ENCODE results near the gene GPR34. TPM values are rescaled to one million over a fixed set of nuclear protein-coding genes. Genes with fewer than 3 reads are reported as not detected.

GPR34 gene
- total RNA-seq, 3 donors from 2014 or later = 0.38 to 0.69 (median 0.38) TPM

GRCh38 chrX:41677183-41678060 is 11.4 kb upstream of the GPR34 start:
- DNase-seq (no peak), ATAC-seq (no peak)
- no peaks in the 10 kb centered on the region for H3K27me3 Mint-ChIP-seq (ENCODE audit: low read depth)
- no peak overlapping the region for H3K4me3 Mint-ChIP-seq
- peaks cover 15% of the 10 kb centered on the region for H3K36me3 Mint-ChIP-seq (ENCODE audit: insufficient read depth)
- H3K9me3 Mint-ChIP-seq = no peaks in the 10 kb centered on the region
- peaks cover 9% of the 10 kb centered on the region for H3K4me1 Mint-ChIP-seq (ENCODE audit: low read depth)

DNA sequence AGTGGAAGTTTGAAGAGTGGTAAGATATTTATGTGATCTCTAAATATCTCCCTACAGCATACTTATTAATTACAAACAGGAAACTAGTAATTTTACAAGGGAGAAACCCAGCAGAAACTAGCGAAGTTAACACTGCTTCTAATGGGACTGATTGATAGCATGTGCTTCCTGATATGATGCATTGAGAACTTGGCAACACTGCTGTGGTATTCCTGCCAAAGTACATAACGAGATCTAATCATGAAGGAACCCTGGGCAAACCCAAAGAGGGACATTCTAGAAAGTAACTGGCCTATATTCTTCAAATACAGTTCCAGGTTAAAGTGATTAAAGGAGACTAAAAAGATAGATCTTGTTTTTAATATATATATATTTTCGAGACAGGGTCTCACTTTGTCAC is 4.6 kb upstream of the GPR34 start:
- H3K4me3 Mint-ChIP-seq = no peak overlapping the region
- H3K4me1 Mint-ChIP-seq (ENCODE audit: low read depth) = peaks cover 13% of the 10 kb centered on the region
- peaks cover 3% of the 10 kb centered on the region for H3K36me3 Mint-ChIP-seq (ENCODE audit: insufficient read depth)
- H3K9me3 Mint-ChIP-seq = no peaks in the 10 kb centered on the region
- DNase-seq (no peak), ATAC-seq (no peak)
- H3K27me3 Mint-ChIP-seq (ENCODE audit: low read depth) = no peaks in the 10 kb centered on the region

GRCh38 chrX:41684940-41685339 is 3.8 kb upstream of the GPR34 start:
- H3K4me1 Mint-ChIP-seq (ENCODE audit: low read depth) = peaks cover 16% of the 10 kb centered on the region
- H3K36me3 Mint-ChIP-seq (ENCODE audit: insufficient read depth) = peaks cover 3% of the 10 kb centered on the region
- H3K4me3 Mint-ChIP-seq = no peak overlapping the region
- ATAC-seq = no peak
- H3K27me3 Mint-ChIP-seq (ENCODE audit: low read depth) = no peaks in the 10 kb centered on the region
- H3K9me3 Mint-ChIP-seq = no peaks in the 10 kb centered on the region
- DNase-seq = no peak

- H3K36me3 Mint-ChIP-seq (ENCODE audit: insufficient read depth) = no peaks in the 10 kb centered on the region
- no peak overlapping the region for H3K4me3 Mint-ChIP-seq
- DNase-seq (no peak), ATAC-seq (no peak)
- no peaks in the 10 kb centered on the region for H3K27me3 Mint-ChIP-seq (ENCODE audit: low read depth)
- H3K4me1 Mint-ChIP-seq (ENCODE audit: low read depth) = peaks cover 20% of the 10 kb centered on the region
- no peaks in the 10 kb centered on the region for H3K9me3 Mint-ChIP-seq
Measured at GRCh38 chrX:41686788-41687187, 2.0 kb upstream of the GPR34 start.

DNA sequence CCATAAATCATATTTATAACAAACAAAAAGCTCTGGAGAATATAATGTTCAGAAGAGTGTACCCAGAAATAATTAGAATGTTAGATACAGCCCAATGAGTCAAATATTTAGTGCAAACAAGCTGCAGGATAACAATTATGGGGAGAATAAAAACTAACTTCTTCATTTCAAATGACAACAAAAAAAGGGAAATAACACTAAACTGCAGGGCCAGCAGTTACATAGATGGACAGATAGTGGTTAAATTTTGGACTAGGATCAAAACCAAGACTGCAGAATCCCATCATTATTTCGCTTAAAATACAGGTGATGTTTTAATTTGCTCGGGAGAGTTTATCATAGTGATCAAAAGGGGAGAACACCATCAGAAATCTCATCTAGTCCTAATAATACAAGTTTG is 617 bp upstream of the GPR34 start:
- H3K36me3 Mint-ChIP-seq (ENCODE audit: insufficient read depth) = peaks cover 2% of the 10 kb centered on the region
- H3K9me3 Mint-ChIP-seq = no peaks in the 10 kb centered on the region
- DNase-seq = no peak
- peaks cover 22% of the 10 kb centered on the region for H3K4me1 Mint-ChIP-seq (ENCODE audit: low read depth)
- no peaks in the 10 kb centered on the region for H3K27me3 Mint-ChIP-seq (ENCODE audit: low read depth)
- no peak for ATAC-seq
- H3K4me3 Mint-ChIP-seq = no peak overlapping the region

DNA sequence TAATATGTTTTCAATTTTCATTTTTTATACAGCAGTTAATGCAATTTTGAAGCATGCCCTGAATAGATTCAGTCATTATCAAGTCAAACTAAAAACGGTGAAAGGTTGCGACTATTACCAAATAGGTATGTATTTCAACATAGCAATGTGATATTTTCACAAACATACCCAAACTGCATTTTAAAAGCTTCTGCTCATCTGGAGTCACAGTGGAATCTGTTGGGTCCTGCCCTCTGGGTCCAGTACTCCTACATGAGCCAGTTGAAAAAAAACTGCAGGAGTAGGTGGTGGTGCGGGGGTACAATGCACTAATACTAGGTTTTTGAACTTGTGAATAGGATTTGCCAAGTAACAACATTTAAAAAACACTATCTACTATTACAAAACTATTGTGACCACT is 938 bp downstream of the GPR34 start:
- Mint-ChIP-seq H3K4me1 (ENCODE audit: low read depth) (peaks cover 32% of the 10 kb centered on the region), H3K9me3 (no peaks in the 10 kb centered on the region), H3K27me3 (ENCODE audit: low read depth) (no peaks in the 10 kb centered on the region), H3K4me3 (no peak overlapping the region), H3K36me3 (ENCODE audit: insufficient read depth) (peaks cover 5% of the 10 kb centered on the region)
- DNase-seq = no peak
- ATAC-seq = no peak

DNA sequence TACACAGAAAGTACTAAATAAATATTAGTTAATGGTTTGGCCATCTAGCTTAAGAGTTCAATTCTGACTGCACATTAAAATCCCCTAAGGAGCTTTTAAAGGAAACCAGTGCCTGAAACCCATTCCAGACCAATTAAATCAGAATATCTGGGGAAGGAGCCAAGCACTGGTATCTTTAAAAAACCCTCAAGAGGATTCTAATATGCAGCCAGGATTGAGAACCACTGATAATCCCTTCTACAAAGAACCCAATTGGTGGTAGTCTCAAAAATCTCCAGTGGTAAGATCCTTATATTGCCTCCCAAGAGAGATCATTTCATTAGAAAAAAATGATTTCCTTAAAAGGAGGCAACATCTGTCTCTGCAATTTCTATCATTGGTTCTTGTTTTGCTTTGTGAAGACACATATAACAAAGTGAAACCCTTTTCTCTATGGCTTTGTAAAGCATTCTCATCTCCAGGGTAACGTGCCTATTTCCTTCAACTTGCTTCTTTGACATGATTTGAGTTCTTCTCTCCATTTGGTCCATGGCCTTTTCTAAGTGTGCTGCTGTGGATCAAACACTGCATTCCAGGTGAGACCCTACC is 3.5 kb downstream of the GPR34 start:
- Mint-ChIP-seq H3K4me3 (no peak overlapping the region), H3K36me3 (ENCODE audit: insufficient read depth) (peaks cover 8% of the 10 kb centered on the region), H3K9me3 (no peaks in the 10 kb centered on the region), H3K4me1 (ENCODE audit: low read depth) (peaks cover 37% of the 10 kb centered on the region), H3K27me3 (ENCODE audit: low read depth) (no peaks in the 10 kb centered on the region)
- ATAC-seq (no peak), DNase-seq (no peak)

- H3K27me3 Mint-ChIP-seq (ENCODE audit: low read depth) = no peaks in the 10 kb centered on the region
Measured at GRCh38 chrX:41693024-41693423, 4.3 kb downstream of the GPR34 start.

GRCh38 chrX:41695426-41695825 is 6.7 kb downstream of the GPR34 start:
- Mint-ChIP-seq H3K4me1 (ENCODE audit: low read depth) (peaks cover 28% of the 10 kb centered on the region), H3K36me3 (ENCODE audit: insufficient read depth) (peaks cover 10% of the 10 kb centered on the region), H3K27me3 (ENCODE audit: low read depth) (no peaks in the 10 kb centered on the region), H3K4me3 (no peak overlapping the region), H3K9me3 (no peaks in the 10 kb centered on the region)
- DNase-seq = no peak
- ATAC-seq = peak; percentile 46 to 78

More at GRCh38 chrX:41693024-41693423, 4.3 kb downstream of the GPR34 start:
- peaks cover 35% of the 10 kb centered on the region for H3K4me1 Mint-ChIP-seq (ENCODE audit: low read depth)
- H3K36me3 Mint-ChIP-seq (ENCODE audit: insufficient read depth) = peaks cover 8% of the 10 kb centered on the region
- ATAC-seq (no peak), DNase-seq (no peak)
- no peak overlapping the region for H3K4me3 Mint-ChIP-seq
- H3K9me3 Mint-ChIP-seq = no peaks in the 10 kb centered on the region

DNA sequence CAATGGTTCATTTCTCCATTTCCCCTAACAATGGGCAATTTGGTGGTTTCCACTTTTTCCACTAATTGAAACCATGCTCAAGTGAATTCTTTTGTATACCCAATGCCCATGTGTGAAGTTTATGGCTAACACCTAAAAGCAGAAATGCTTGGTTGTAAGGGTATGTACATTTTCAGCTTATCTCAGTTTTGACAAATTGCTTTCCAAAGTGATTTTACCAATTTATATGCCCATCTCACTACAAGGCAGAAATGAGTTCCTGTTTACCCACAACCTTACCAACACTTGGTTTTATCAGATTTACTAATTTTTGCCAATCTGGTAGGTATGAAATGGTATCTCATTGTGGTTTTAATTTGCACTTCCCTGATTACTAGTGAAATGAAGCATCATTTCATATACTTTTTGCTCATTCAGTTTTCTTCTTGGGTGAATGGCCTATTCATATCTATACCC is 14.8 kb downstream of the GPR34 start:
- H3K4me1 Mint-ChIP-seq (ENCODE audit: low read depth) = peaks cover 29% of the 10 kb centered on the region
- no peaks in the 10 kb centered on the region for H3K27me3 Mint-ChIP-seq (ENCODE audit: low read depth)
- peak; percentile 59 to 60 for ATAC-seq

DNA sequence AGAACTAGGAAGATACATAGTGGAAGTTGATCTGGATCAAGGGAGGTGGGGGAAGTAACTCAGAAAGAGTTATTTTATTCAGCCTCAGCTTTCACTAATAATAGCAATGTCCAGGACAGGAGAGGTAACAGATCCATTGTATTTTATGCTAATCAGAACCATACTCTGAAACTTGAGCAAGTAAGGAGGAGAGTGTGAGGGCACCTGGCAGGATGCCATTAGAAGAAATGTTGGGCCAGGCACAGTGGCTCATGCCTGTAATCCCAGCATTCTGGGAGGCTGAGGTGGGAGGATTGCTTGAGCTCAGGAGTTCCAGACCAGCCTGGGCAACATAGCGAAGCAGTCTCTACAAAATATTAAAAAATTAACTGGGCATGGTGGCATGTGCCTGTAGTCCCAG is 16.3 kb downstream of the GPR34 start:
- ATAC-seq = no peak
- Mint-ChIP-seq H3K4me3 (no peak overlapping the region), H3K4me1 (ENCODE audit: low read depth) (peaks cover 28% of the 10 kb centered on the region)

More for the DNA sequence above, 14.8 kb downstream of the GPR34 start:
- Mint-ChIP-seq H3K36me3 (ENCODE audit: insufficient read depth) (peaks cover 5% of the 10 kb centered on the region), H3K9me3 (no peaks in the 10 kb centered on the region), H3K4me3 (no peak overlapping the region)
- no peak for DNase-seq

DNA sequence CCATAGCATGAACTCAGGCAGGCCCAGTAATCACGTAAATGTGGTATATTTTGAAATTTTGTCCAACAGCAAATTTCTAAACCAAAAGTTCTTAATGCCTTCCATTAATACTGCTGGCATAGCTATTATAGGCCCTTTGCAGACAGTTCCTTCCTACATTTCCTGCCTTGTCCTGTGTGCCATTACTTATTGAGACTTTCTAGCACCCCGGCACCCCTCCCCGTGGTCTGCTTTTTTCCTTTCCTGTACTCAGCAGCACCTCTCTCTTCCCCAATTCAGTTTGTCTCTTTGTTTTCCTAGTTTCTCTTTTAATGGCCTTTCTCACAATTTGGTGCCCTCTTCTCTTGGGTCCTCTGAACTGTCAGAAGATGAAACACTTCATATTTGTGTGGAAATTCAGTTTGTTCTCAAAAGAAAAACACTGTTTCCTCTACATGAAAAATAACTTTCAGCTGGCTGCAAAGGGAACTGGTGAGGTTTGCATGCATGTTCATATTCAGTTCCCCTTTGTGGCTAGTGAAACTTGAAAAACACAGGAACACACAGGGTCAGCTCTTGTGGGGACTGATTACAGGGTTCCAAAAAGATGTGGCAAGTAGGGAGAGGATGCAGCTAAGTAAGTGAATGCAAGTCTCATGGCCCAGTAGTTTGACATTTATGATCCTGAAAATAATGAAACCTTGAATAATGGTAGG is 17.1 kb downstream of the GPR34 start:
- no peaks in the 10 kb centered on the region for H3K27me3 Mint-ChIP-seq (ENCODE audit: low read depth)
- peaks cover 5% of the 10 kb centered on the region for H3K36me3 Mint-ChIP-seq (ENCODE audit: insufficient read depth)
- peaks cover 30% of the 10 kb centered on the region for H3K4me1 Mint-ChIP-seq (ENCODE audit: low read depth)
- DNase-seq = no peak
- no peaks in the 10 kb centered on the region for H3K9me3 Mint-ChIP-seq
- no peak for ATAC-seq
- no peak overlapping the region for H3K4me3 Mint-ChIP-seq

More for the DNA sequence above, 16.3 kb downstream of the GPR34 start:
- H3K27me3 Mint-ChIP-seq (ENCODE audit: low read depth) = no peaks in the 10 kb centered on the region
- H3K9me3 Mint-ChIP-seq = no peaks in the 10 kb centered on the region
- peaks cover 5% of the 10 kb centered on the region for H3K36me3 Mint-ChIP-seq (ENCODE audit: insufficient read depth)
- DNase-seq = no peak

DNA sequence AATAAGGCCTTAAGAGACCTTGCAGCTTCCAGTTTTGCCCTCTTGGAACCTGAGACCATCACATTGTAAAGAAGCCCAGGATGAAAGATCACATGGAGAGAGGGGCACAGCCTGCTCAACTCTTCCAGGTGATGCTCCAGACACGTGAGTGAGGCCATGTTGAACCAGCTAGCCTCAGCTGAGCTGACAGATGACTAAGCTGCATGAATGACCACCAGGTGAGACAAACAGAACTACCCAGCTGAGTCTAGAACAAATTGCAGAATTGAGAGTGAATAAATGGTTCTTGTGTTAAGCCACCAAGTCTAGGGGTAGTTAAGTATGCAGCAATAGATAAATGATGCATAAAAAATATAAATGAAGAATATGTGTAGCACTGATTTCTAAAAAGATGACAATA is 18.4 kb downstream of the GPR34 start:
- Mint-ChIP-seq H3K9me3 (no peaks in the 10 kb centered on the region), H3K4me3 (no peak overlapping the region), H3K27me3 (ENCODE audit: low read depth) (no peaks in the 10 kb centered on the region), H3K4me1 (ENCODE audit: low read depth) (peaks cover 31% of the 10 kb centered on the region), H3K36me3 (ENCODE audit: insufficient read depth) (peaks cover 5% of the 10 kb centered on the region)
- no peak for ATAC-seq
- no peak for DNase-seq

- H3K27me3 Mint-ChIP-seq (ENCODE audit: low read depth) = no peaks in the 10 kb centered on the region
- H3K9me3 Mint-ChIP-seq = no peaks in the 10 kb centered on the region
- ATAC-seq = no peak
- H3K36me3 Mint-ChIP-seq (ENCODE audit: insufficient read depth) = peaks cover 7% of the 10 kb centered on the region
- H3K4me3 Mint-ChIP-seq = no peak overlapping the region
- H3K4me1 Mint-ChIP-seq (ENCODE audit: low read depth) = peaks cover 29% of the 10 kb centered on the region
- DNase-seq = no peak
Measured at GRCh38 chrX:41708486-41708885, 19.7 kb downstream of the GPR34 start.

Data from activated T-cell treated with anti-CD3 and anti-CD28 coated beads, Interleukin-2, amount 50 U/mL, for 4 hours (primary cell).